Parathyroid adenoma (tissue), 2 donors: ENCODE measurements around the gene SLC6A13.
"Not testable (repeated sequence)": the region's sequence is repeated elsewhere in the genome, so short reads cannot be mapped to it uniquely, and the experiment has no call there.

Experiments
- H2AFZ ChIP-seq: fragments of 300-600 bp; sonication (generic); one replicate; pipeline ENCODE4 v1.7.0; 2017; ENCODE audit warnings: antibody characterized with exemption, mild to moderate bottlenecking
- H3K27ac ChIP-seq: fragments of 300-600 bp; sonication (generic); one replicate; pipeline ENCODE4 v1.7.0; 2017
- H3K27me3 ChIP-seq: fragments of 300-600 bp; sonication (generic); one replicate; pipeline ENCODE4 v1.7.0; 2017; ENCODE audit warnings: low read length; ENCODE audit not compliant: control insufficient read depth, insufficient read depth
- H3K36me3 ChIP-seq: fragments of 300-600 bp; sonication (generic); one replicate; pipeline ENCODE4 v1.7.0; 2017; ENCODE audit warnings: low read length; ENCODE audit not compliant: control insufficient read depth, insufficient read depth
- H3K4me1 ChIP-seq: fragments of 300-600 bp; sonication (generic); one replicate; pipeline ENCODE4 v1.7.0; 2017; ENCODE audit warnings: control low read depth
- H3K4me2 ChIP-seq: fragments of 300-600 bp; sonication (generic); one replicate; pipeline ENCODE4 v1.7.0; 2017; ENCODE audit warnings: low read length
- H3K4me3 ChIP-seq: fragments of 300-600 bp; sonication (generic); one replicate; pipeline ENCODE4 v1.7.0; 2017; ENCODE audit warnings: low read depth, low read length
- H3K79me2 ChIP-seq: fragments of 300-600 bp; sonication (generic); one replicate; pipeline ENCODE4 v1.7.0; 2017; ENCODE audit warnings: control low read depth
- H3K9ac ChIP-seq: fragments of 300-600 bp; sonication (generic); one replicate; pipeline ENCODE4 v1.7.0; 2017; ENCODE audit warnings: mild to moderate bottlenecking
- H3K9me3 ChIP-seq: fragments of 300-600 bp; sonication (generic); one replicate; pipeline ENCODE4 v1.7.0; 2017; ENCODE audit warnings: low read length; ENCODE audit not compliant: control insufficient read depth
- TF ChIP-seq, protein P1 (sequence below): fragments of 300-600 bp; sonication (generic); IDR thresholded peaks from one replicate; pipeline ENCODE4 v1.7.0; 2017; ENCODE audit warnings: antibody characterized with exemption, mild to moderate bottlenecking
- donor health status: primary hyperparathyroidism.

Gene SLC6A13

DNA sequence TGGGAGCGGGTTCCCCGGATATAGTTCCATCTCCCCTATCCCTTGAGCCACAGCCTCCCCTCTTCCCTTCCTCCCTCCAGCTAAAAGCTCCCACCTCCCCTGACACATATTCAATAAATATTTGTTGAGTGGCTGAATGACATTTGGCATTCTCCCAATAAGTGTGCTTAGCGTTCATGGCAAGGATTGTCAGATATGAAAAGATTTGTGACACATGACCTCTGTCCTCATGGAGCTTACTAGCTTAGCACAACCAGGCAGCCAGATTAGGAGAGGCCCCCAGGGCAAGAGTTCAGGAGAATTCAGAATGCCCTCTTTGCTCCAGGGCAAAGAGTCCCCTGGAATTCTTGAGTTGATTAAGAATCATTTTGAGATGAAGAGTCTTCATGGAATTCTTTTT lies 26.2 kb downstream of the SLC6A13 start:
- H3K9me3 ChIP-seq, result no peaks in the 10 kb centered on the region
- H3K4me3 ChIP-seq, result no peak overlapping the region
- H3K27ac ChIP-seq, result no peak overlapping the region
- no peak overlapping the region for H3K4me2 ChIP-seq
- no peak overlapping the region for H2AFZ ChIP-seq
- no peaks in the 10 kb centered on the region for H3K27me3 ChIP-seq
- no peak overlapping the region for H3K9ac ChIP-seq
- TF ChIP-seq, protein P1, sequence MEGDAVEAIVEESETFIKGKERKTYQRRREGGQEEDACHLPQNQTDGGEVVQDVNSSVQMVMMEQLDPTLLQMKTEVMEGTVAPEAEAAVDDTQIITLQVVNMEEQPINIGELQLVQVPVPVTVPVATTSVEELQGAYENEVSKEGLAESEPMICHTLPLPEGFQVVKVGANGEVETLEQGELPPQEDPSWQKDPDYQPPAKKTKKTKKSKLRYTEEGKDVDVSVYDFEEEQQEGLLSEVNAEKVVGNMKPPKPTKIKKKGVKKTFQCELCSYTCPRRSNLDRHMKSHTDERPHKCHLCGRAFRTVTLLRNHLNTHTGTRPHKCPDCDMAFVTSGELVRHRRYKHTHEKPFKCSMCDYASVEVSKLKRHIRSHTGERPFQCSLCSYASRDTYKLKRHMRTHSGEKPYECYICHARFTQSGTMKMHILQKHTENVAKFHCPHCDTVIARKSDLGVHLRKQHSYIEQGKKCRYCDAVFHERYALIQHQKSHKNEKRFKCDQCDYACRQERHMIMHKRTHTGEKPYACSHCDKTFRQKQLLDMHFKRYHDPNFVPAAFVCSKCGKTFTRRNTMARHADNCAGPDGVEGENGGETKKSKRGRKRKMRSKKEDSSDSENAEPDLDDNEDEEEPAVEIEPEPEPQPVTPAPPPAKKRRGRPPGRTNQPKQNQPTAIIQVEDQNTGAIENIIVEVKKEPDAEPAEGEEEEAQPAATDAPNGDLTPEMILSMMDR, result no peak
- H3K4me1 ChIP-seq, result peaks cover 4% of the 10 kb centered on the region
- no peaks in the 10 kb centered on the region for H3K36me3 ChIP-seq
- no peaks in the 10 kb centered on the region for H3K79me2 ChIP-seq

DNA sequence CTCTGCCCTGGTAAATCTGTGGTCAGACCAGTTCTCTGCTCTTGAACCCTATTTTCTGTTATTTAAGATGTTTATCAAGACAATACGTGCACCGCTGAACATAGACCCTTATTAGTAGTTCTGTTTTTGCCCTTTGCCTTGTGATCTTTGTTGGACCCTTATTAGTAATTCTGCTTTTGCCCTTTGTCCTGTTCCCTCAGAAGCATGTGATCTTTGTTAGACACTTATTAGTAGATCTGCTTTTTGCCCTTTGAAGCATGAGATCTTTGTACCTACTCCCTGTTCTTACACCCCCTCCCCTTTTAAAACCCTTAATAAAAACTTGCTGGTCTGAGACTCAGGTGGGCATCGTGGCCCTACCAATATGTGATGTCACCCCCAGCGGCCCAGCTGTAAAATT lies 26.7 kb downstream of the SLC6A13 start:
- not testable (repeated sequence) for H3K4me2 ChIP-seq, H3K36me3 ChIP-seq, H2AFZ ChIP-seq, H3K9me3 ChIP-seq, H3K79me2 ChIP-seq, H3K27ac ChIP-seq, H3K27me3 ChIP-seq, H3K4me3 ChIP-seq, H3K4me1 ChIP-seq, H3K9ac ChIP-seq

DNA sequence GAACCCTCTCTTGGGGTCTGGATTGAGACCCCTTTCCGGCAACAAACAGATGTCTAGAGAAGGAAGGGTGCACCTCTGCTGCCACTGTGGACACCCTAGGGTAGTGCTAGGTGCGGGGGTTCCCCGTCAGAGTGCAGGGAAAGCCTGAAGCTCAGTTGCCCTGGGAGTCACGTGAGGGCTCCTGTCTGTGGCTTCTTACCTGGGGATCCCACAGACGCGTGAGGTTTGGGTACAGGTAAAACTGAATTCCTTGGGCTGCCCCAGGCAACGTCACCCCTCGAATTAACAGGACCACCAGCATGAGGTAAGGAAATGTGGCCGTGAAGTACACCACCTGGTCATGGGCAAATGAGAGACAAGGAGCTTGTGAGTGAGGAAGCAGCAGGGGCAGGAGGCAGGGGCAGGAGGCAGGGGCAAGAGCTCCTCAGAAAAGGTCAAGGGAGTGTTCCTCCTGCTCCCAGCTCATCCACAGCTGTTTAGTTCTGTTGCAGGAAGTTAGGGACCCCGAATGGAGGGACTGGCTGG lies 27.7 kb downstream of the SLC6A13 start:
- TF ChIP-seq, protein P1, result no peak
- no peak overlapping the region for H3K9ac ChIP-seq
- H2AFZ ChIP-seq, result no peak overlapping the region
- H3K4me3 ChIP-seq, result no peak overlapping the region
- H3K4me2 ChIP-seq, result no peak overlapping the region
- peaks cover 4% of the 10 kb centered on the region for H3K4me1 ChIP-seq
- no peaks in the 10 kb centered on the region for H3K36me3 ChIP-seq
- H3K27me3 ChIP-seq, result no peaks in the 10 kb centered on the region
- H3K9me3 ChIP-seq, result no peaks in the 10 kb centered on the region
- H3K27ac ChIP-seq, result no peak overlapping the region
- no peaks in the 10 kb centered on the region for H3K79me2 ChIP-seq

DNA sequence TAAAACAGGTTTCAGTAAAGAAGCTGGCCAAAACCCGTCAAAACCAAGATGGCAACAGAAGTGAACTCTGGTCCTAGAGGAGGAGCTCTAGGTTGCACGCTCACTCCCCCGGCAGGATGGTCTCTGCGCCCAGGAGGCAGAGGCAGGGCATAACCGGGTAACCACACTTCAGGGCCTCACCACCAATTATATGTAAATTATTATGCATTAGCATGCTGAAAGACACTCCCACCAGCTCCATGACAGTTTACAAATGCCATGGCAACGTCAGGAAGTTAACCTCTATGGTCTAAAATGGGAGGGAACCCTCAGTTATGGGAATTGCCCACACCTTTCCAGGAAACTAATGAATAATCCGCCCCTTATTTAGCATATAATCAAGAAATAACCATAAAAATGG lies 28.6 kb downstream of the SLC6A13 start:
- no peak overlapping the region for H3K27ac ChIP-seq
- no peak overlapping the region for H3K4me3 ChIP-seq
- H3K4me2 ChIP-seq, result no peak overlapping the region
- H3K9me3 ChIP-seq, result no peaks in the 10 kb centered on the region
- no peaks in the 10 kb centered on the region for H3K79me2 ChIP-seq
- no peaks in the 10 kb centered on the region for H3K27me3 ChIP-seq
- H3K4me1 ChIP-seq, result peaks cover 9% of the 10 kb centered on the region
- H2AFZ ChIP-seq, result no peak overlapping the region
- no peak overlapping the region for H3K9ac ChIP-seq
- H3K36me3 ChIP-seq, result no peaks in the 10 kb centered on the region
- TF ChIP-seq, protein P1, result no peak

DNA sequence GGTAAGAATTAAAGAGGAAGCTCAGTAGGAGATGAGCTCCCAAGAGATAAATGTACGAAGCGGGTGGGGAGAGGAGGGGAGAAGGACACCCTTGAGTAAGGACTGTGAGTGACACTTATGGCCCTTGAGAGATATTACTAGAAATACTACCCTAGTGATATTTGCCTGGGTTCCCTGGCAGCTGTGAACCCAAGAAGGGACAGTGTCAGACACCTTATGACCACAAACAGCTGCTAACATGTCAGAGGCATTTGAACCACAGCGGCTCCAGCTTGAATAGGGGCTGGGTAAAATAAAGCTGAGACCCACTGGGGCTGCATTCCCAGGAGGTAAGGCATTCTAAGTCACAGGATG lies 29.0 kb downstream of the SLC6A13 start:
- Histone ChIP-seq H3K9ac (no peak overlapping the region), H3K36me3 (no peaks in the 10 kb centered on the region), H3K4me3 (no peak overlapping the region), H2AFZ (peak overlapping the region; percentile 81), H3K4me1 (peaks cover 13% of the 10 kb centered on the region), H3K9me3 (no peaks in the 10 kb centered on the region), H3K27ac (no peak overlapping the region), H3K4me2 (no peak overlapping the region), H3K27me3 (no peaks in the 10 kb centered on the region), H3K79me2 (no peaks in the 10 kb centered on the region)
- TF ChIP-seq, protein P1, result no peak
